ENCODE data around the gene ADRA2B. TPM values are rescaled to one million over a fixed set of nuclear protein-coding genes. Genes with fewer than 3 reads are reported as not detected.

The ADRA2B gene
- total and polyA plus RNA-seq, 2 donors (not counting 3 experiments of a cell fraction or from before 2014, with no cell fraction given) = not detected

DNA sequence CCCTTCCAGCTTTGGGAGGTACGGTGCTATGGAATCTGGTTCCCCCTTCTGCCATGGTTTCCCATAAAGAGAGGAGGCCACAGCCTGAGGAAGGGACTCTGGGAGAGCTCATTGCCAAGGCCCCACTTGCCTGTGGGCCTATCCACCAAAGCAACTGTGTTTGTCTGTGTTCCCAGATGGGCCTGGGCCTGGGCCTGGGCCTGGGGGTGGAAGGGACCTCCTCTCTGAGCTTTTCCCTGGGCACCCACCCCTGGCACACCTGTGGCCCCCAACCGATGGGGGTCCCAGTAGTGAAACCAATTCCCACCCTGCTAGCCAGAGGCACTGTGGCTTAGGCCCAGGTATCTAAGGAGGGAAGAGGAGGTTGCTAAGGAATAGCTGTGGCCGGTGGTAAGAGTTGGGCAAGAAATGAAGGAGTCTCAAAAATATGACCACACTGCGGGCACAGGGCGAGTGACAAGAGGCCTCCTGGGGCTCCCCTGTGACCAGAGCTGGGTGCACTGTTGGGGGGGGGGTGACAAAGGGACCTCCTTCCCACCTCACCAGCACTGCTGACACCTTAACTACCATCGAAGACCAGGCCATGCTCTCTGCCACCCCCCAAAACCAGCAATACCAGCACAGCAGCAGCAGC lies 33.8 kb upstream of the ADRA2B start:
- no peak overlapping the region for H3K9ac ChIP-seq (replicated peaks; ENCODE audit: extremely low read depth, insufficient read depth, low read length)
- ChIA-PET POLR2A (no interaction called here), CTCF (interaction anchor here (1.3 to 6.3 kb wide), 2 partner anchors 25 to 34 kb away, joined by 4 to 26 read pairs; partner anchors contain the start of gene ADRA2B)
- intact Hi-C loops (cut with micrococcal nuclease) = no loop called here
- BruUV-seq (replicated peaks) = no TSS peak
- H3K27me3 ChIP-seq (ENCODE audit: control insufficient read depth in 2 of 2, insufficient read depth in 2 of 2, low read length in 2 of 2) = no peaks in the 10 kb centered on the region
- TF ChIP-seq MYC (IDR thresholded peaks at IDR 0.05; ENCODE audit: low read depth, low read length) (no peak), FOS (IDR thresholded peaks at IDR 0.05; ENCODE audit: borderline replicate concordance, insufficient read depth, low read length) (no peak), JUN (IDR thresholded peaks at IDR 0.05; ENCODE audit: borderline replicate concordance, insufficient read depth, insufficient read length, low read depth) (no peak), GATA2 (IDR thresholded peaks at IDR 0.05; ENCODE audit: insufficient read depth, insufficient read length, low read depth, low read length) (no peak), POLR2AphosphoS5 (IDR thresholded peaks at IDR 0.05; ENCODE audit: insufficient read depth, low read depth, low read length) (no peak), POLR2A (IDR thresholded peaks at IDR 0.05; ENCODE audit: low read depth, low read length) (no peak), EZH2 (IDR thresholded peaks at IDR 0.05; ENCODE audit: borderline replicate concordance, low read depth, low read length, severe bottlenecking) (no peak)
- TF ChIP-seq, protein P1, sequence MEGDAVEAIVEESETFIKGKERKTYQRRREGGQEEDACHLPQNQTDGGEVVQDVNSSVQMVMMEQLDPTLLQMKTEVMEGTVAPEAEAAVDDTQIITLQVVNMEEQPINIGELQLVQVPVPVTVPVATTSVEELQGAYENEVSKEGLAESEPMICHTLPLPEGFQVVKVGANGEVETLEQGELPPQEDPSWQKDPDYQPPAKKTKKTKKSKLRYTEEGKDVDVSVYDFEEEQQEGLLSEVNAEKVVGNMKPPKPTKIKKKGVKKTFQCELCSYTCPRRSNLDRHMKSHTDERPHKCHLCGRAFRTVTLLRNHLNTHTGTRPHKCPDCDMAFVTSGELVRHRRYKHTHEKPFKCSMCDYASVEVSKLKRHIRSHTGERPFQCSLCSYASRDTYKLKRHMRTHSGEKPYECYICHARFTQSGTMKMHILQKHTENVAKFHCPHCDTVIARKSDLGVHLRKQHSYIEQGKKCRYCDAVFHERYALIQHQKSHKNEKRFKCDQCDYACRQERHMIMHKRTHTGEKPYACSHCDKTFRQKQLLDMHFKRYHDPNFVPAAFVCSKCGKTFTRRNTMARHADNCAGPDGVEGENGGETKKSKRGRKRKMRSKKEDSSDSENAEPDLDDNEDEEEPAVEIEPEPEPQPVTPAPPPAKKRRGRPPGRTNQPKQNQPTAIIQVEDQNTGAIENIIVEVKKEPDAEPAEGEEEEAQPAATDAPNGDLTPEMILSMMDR (IDR thresholded peaks at IDR 0.05; ENCODE audit: extremely low read depth in 1 of 2, insufficient read depth in 1 of 2, low read depth in 1 of 2, low read length in 2 of 2) = no peak
- TF ChIP-seq, protein P2, sequence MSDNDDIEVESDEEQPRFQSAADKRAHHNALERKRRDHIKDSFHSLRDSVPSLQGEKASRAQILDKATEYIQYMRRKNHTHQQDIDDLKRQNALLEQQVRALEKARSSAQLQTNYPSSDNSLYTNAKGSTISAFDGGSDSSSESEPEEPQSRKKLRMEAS (IDR thresholded peaks at IDR 0.05; ENCODE audit: insufficient read depth, insufficient read length) = no peak
- dilution Hi-C loops (cut with MboI; ENCODE audit: extremely low pct_ligation_motif_present, low sequenced_read_pairs) = no loop called here
- H3K79me2 ChIP-seq (ENCODE audit: control insufficient read depth, insufficient read depth, low read length) = no peaks in the 10 kb centered on the region
- H3K9me1 ChIP-seq (replicated peaks; ENCODE audit: control insufficient read depth, extremely low read depth, insufficient read depth, low read length) = no peaks in the 10 kb centered on the region
- no peaks in the 10 kb centered on the region for H3K4me1 ChIP-seq (ENCODE audit: control insufficient read depth, extremely low read depth, insufficient read depth, low read length)
- DNase-seq (ENCODE audit: low read depth, low spot score) (no peak), FAIRE-seq (no peak)
- H3K36me3 ChIP-seq (ENCODE audit: control insufficient read depth in 2 of 2, extremely low read depth in 1 of 2, insufficient read depth in 2 of 2, low read length in 2 of 2) = no peaks in the 10 kb centered on the region
- H3K27ac ChIP-seq (ENCODE audit: insufficient read depth, low read depth, low read length) = no peak overlapping the region
- no peak overlapping the region for H2AFZ ChIP-seq (ENCODE audit: low read depth, low read length)
- H3K4me2 ChIP-seq (ENCODE audit: insufficient read depth, low read length) = no peak overlapping the region
- H3K4me3 ChIP-seq (replicated peaks in 1 of 3; ENCODE audit: insufficient read depth in 1 of 3, low read depth in 1 of 3, low read length in 3 of 3) = no peak overlapping the region
- H3K9me3 ChIP-seq (replicated peaks; ENCODE audit: control insufficient read depth, insufficient read depth, low read length) = no peaks in the 10 kb centered on the region
- no peaks in the 10 kb centered on the region for H4K20me1 ChIP-seq (replicated peaks; ENCODE audit: control insufficient read depth, extremely low read depth, insufficient read depth, low read length)

Measured in endothelial cell of umbilical vein (primary cell).